Measurements from ENCODE around the gene SPATS2.

SPATS2 gene

DNA sequence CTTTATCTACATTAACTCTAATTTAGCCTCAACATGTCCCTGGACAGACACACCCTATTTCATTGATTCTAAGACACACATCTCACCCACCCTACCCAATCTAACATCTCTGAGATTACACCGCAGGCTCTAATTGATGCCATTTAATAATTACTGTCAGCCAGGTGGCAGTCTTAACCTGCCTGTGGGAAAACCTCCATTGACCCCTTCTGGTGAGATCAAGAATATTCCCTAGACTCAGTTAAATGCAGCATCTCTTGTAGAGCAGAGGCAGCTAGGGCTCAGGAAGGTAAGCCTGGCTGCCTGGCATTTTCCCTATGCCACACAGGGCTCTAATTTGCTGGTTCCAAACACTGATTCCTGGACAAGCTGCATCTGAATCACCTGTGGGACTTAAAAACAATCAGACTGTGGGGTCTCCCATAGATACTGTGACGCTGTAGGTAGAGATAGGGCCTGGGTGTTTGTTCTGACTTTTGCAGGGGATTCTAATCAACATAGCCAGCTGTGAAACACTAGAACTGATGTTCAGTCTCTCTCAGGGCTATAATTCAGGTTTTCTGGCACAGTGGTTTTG lies 186.3 kb downstream of the SPATS2 start:
- no peak overlapping the region for H3K27ac ChIP-seq
- no peak overlapping the region for H3K4me3 ChIP-seq (ENCODE audit: low read depth in 1 of 2, low read length in 1 of 2)
- peaks cover 50% of the 10 kb centered on the region for H3K27me3 ChIP-seq
- TF ChIP-seq, protein P1, sequence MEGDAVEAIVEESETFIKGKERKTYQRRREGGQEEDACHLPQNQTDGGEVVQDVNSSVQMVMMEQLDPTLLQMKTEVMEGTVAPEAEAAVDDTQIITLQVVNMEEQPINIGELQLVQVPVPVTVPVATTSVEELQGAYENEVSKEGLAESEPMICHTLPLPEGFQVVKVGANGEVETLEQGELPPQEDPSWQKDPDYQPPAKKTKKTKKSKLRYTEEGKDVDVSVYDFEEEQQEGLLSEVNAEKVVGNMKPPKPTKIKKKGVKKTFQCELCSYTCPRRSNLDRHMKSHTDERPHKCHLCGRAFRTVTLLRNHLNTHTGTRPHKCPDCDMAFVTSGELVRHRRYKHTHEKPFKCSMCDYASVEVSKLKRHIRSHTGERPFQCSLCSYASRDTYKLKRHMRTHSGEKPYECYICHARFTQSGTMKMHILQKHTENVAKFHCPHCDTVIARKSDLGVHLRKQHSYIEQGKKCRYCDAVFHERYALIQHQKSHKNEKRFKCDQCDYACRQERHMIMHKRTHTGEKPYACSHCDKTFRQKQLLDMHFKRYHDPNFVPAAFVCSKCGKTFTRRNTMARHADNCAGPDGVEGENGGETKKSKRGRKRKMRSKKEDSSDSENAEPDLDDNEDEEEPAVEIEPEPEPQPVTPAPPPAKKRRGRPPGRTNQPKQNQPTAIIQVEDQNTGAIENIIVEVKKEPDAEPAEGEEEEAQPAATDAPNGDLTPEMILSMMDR (IDR thresholded peaks at IDR 0.05), result no peak
- H3K9me3 ChIP-seq, result no peaks in the 10 kb centered on the region
- peaks cover 0 to 6% of the 10 kb centered on the region in 2 experiments for H3K4me1 ChIP-seq (ENCODE audit: control insufficient read depth in 1 of 2, insufficient read depth in 1 of 2, low read depth in 1 of 2, low read length in 1 of 2)
- peaks cover 32% of the 10 kb centered on the region for H3K36me3 ChIP-seq

DNA sequence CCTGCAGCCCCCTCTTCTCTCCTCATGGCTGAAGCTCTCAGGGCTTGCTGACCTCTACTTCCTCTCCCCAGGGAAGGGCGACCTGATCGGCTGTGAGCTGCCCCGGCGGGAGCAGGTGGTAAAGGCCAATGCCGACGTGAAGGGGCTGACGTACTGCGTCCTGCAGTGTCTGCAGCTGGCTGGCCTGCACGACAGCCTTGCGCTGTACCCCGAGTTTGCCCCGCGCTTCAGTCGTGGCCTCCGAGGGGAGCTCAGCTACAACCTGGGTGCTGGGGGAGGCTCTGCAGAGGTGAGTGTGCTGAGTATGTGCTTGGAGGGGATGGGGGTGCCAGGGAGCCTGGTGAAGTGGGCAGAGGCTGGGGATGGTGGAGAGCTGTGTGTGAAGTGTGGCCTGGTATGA lies 187.0 kb downstream of the SPATS2 start:
- Histone ChIP-seq H3K4me3 (ENCODE audit: low read depth in 1 of 2, low read length in 1 of 2) (no peak overlapping the region), H3K36me3 (peaks cover 39% of the 10 kb centered on the region), H3K27ac (no peak overlapping the region), H3K4me1 (ENCODE audit: control insufficient read depth in 1 of 2, insufficient read depth in 1 of 2, low read depth in 1 of 2, low read length in 1 of 2) (no peaks in the 10 kb centered on the region), H3K27me3 (peaks cover 43% of the 10 kb centered on the region), H3K9me3 (no peaks in the 10 kb centered on the region)
- TF ChIP-seq, protein P1 (IDR thresholded peaks at IDR 0.05), result no peak

DNA sequence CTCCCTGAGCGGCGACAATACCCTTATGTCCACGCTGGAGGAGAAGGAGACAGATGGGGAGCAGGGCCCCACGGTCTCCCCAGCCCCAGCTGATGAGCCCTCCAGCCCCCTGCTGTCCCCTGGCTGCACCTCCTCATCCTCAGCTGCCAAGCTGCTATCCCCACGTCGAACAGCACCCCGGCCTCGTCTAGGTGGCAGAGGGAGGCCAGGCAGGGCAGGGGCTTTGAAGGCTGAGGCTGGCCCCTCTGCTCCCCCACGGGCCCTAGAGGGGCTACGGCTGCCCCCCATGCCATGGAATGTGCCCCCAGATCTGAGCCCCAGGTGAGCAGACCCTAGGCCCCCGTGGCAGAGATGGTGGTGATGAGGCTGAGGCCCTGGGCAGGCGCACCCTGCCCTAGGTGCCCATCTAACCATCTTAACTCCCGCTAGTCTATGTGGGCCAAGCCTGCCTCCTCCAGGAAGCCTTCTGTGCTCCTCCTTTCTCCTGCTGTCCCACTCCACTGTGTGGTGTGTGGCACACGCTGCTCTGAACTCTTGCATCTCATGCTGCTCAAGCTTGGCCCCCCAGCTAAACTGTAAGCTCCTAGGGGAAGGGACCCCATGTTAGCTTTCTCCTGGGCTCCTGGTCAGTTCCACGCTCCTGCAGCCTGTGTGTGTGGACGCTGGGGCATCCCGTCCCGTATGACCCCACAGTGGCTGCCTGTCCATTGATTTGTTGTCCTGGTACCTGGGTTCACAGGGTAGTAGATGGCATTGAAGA lies 188.5 kb downstream of the SPATS2 start:
- H3K36me3 ChIP-seq, result peaks cover 54% of the 10 kb centered on the region
- TF ChIP-seq, protein P1 (IDR thresholded peaks at IDR 0.05), result no peak
- peaks cover 28% of the 10 kb centered on the region for H3K27me3 ChIP-seq
- no peak overlapping the region for H3K4me3 ChIP-seq (ENCODE audit: low read depth in 1 of 2, low read length in 1 of 2)
- H3K27ac ChIP-seq, result no peak overlapping the region
- no peaks in the 10 kb centered on the region for H3K4me1 ChIP-seq (ENCODE audit: control insufficient read depth in 1 of 2, insufficient read depth in 1 of 2, low read depth in 1 of 2, low read length in 1 of 2)
- H3K9me3 ChIP-seq, result no peaks in the 10 kb centered on the region

DNA sequence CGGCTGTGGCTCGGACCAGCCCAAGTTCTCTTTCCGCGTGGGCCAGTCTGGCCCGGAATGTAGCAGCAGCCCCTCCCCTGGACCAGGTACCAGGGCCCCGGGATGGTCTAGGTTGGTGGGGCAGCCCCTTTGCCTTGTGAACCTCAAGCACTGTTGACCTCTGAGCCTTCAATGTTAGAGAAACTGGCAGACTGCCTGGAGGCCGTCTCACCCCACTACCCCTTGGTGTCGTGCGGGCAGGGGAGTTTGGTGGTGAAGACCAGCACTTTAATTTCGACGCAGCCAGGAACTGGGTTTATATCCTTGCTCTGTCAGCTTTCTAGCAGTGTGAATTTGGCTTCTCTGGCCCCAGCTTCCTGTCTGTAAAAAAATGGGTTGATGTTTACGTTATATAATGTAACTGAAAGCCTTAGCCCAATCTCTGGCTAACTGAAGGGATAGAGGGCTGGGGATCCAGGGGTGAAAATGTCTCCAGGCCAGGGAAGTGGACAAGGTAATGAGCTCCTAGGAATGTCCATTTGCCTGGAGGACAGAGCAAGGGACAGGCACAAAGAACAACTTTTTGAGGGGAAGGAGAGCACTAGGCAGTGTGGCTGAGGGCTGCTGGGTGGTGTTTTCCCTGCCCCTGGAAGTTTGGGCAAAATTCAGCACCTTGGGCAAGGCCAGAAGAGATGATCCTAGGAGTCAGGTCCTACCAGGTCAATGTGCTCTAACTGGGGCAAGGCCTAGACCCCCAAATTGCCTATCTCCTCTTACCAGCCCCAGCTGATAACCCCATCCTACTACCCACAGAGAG lies 189.3 kb downstream of the SPATS2 start:
- H3K4me1 ChIP-seq (ENCODE audit: control insufficient read depth in 1 of 2, insufficient read depth in 1 of 2, low read depth in 1 of 2, low read length in 1 of 2), result no peaks in the 10 kb centered on the region
- no peak overlapping the region for H3K4me3 ChIP-seq (ENCODE audit: low read depth in 1 of 2, low read length in 1 of 2)
- H3K27ac ChIP-seq, result no peak overlapping the region
- H3K36me3 ChIP-seq, result peaks cover 62% of the 10 kb centered on the region
- H3K9me3 ChIP-seq, result no peaks in the 10 kb centered on the region
- peaks cover 20% of the 10 kb centered on the region for H3K27me3 ChIP-seq
- TF ChIP-seq, protein P1 (IDR thresholded peaks at IDR 0.05), result no peak

DNA sequence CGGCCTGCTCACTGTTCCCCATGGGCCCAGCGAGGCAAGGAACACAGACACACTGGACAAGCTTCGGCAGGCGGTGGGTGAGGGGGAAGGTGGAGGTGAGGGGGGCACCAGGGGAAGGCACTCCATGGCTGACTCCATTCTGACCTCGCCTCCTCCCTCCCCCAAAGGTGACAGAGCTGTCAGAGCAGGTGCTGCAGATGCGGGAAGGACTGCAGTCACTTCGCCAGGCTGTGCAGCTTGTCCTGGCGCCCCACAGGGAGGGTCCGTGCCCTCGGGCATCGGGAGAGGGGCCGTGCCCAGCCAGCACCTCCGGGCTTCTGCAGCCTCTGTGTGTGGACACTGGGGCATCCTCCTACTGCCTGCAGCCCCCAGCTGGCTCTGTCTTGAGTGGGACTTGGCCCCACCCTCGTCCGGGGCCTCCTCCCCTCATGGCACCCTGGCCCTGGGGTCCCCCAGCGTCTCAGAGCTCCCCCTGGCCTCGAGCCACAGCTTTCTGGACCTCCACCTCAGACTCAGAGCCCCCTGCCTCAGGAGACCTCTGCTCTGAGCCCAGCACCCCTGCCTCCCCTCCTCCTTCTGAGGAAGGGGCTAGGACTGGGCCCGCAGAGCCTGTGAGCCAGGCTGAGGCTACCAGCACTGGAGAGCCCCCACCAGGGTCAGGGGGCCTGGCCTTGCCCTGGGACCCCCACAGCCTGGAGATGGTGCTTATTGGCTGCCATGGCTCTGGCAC lies 190.1 kb downstream of the SPATS2 start:
- H3K4me1 ChIP-seq (ENCODE audit: control insufficient read depth in 1 of 2, insufficient read depth in 1 of 2, low read depth in 1 of 2, low read length in 1 of 2), result no peaks in the 10 kb centered on the region
- H3K27ac ChIP-seq, result no peak overlapping the region
- H3K36me3 ChIP-seq, result peaks cover 69% of the 10 kb centered on the region
- peaks cover 12% of the 10 kb centered on the region for H3K27me3 ChIP-seq
- TF ChIP-seq, protein P1 (IDR thresholded peaks at IDR 0.05), result no peak
- H3K4me3 ChIP-seq (ENCODE audit: low read depth in 1 of 2, low read length in 1 of 2), result no peak overlapping the region
- H3K9me3 ChIP-seq, result no peaks in the 10 kb centered on the region
